ENCODE results near the gene CD99.

The CD99 gene

DNA sequence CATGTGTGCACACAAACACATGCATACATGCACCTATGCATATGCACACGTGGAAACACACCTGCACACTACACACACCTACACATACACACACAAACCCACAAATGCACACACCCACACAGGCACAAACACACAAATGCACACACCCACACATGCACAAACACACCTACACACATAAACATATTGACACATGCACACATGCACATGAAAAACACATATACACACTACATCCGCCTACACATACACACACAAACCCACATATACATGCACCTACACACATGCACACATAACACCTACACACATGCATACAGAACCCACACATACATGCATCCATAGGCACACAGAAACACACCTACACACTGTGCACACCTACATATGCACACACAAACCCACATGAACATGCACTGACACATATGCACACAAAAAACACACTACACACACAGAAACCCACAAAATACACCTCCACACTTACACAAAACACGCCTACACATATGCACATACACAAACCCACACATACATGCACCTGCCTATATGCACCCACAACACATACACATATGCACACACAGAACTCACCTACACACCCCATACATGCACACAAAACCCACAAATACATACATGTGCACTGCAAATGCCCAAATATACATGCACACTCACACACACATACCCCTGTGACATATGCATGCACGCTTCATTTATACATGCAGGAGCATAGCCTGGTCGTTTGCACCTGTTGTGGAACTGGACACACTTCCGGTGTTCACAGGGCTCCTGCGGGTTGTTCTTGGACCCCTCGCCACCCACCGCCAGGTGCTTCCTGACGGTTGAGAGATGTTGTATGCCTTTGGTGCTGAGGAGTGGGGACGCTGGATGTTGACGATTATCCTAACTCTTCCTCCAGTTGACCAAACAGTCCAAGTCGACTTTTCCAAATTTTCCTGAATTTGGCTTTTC lies 22.1 kb downstream of the CD99 start:
- peaks cover 41 to 56% (median 50%) of the 10 kb centered on the region in 3 donors for H3K36me3 ChIP-seq
- no peaks in the 10 kb centered on the region for H3K27me3 ChIP-seq
- peaks cover 0 to 39% (median 16%) of the 10 kb centered on the region in 4 donors for H3K4me1 ChIP-seq
- intact Hi-C loops (cut with DNase I; ENCODE audit: low total_unique reads), result no loop called here
- H3K9me3 ChIP-seq, result no peaks in the 10 kb centered on the region
- no peak for DNase-seq
- TF ChIP-seq, protein P1, sequence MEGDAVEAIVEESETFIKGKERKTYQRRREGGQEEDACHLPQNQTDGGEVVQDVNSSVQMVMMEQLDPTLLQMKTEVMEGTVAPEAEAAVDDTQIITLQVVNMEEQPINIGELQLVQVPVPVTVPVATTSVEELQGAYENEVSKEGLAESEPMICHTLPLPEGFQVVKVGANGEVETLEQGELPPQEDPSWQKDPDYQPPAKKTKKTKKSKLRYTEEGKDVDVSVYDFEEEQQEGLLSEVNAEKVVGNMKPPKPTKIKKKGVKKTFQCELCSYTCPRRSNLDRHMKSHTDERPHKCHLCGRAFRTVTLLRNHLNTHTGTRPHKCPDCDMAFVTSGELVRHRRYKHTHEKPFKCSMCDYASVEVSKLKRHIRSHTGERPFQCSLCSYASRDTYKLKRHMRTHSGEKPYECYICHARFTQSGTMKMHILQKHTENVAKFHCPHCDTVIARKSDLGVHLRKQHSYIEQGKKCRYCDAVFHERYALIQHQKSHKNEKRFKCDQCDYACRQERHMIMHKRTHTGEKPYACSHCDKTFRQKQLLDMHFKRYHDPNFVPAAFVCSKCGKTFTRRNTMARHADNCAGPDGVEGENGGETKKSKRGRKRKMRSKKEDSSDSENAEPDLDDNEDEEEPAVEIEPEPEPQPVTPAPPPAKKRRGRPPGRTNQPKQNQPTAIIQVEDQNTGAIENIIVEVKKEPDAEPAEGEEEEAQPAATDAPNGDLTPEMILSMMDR (IDR thresholded peaks at IDR 0.05), result no peak
- no peak overlapping the region for H3K4me3 ChIP-seq
- no peak overlapping the region for H3K27ac ChIP-seq

DNA sequence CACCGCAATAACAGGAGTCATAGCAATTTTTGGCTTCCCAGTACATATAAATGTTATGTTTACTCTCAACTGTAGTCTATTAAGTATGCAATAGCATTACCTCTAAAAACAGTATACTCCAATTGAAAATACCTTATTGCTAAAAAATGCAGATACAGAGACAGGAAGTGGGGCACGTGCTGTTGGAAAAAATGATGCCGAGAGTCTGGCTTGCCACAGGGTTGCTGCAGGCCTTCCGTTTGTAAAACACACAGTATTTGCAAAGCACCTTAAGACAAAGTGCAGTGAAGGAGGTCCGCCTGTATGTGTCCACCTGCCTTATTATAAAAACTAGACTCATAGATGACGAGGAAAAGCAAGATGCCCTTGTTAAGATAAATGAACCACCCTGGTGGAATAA lies 23.5 kb downstream of the CD99 start:
- peaks cover 55 to 70% (median 64%) of the 10 kb centered on the region in 3 donors for H3K36me3 ChIP-seq
- H3K4me1 ChIP-seq, result peaks cover 0 to 25% (median 8%) of the 10 kb centered on the region in 4 donors
- H3K27ac ChIP-seq, result no peak overlapping the region
- H3K9me3 ChIP-seq, result no peaks in the 10 kb centered on the region
- no peaks in the 10 kb centered on the region for H3K27me3 ChIP-seq
- TF ChIP-seq, protein P1 (IDR thresholded peaks at IDR 0.05), result no peak
- intact Hi-C loops (cut with DNase I; ENCODE audit: low total_unique reads), result no loop called here
- no peak overlapping the region for H3K4me3 ChIP-seq
- DNase-seq, result no peak

DNA sequence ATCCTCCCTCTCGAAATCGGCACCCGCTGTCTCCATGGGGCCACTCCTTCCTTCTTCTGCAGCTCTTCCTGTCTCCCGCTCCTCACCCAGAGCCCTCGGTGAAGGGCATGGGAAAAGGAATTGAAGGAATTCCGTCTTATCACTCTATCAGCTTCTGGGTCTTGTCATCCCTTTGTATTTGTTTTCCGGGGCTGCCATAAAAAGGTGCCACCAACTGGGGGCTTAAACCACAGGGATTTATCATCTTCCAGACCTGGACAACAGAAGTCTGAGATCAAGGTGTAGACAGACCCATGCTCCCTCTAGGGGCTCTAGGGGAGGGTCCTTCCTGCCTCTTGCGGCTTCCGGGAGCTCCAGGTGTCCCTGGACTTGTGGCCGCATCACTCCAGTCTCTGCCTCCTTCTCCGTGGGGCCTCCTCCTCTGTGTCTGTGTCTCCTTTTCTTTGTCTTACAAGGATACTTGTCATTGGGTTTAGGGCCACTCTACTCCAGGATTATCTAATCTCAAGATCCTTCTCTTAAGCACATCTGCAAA lies 24.0 kb downstream of the CD99 start:
- H3K27ac ChIP-seq, result no peak overlapping the region
- intact Hi-C loops (cut with DNase I; ENCODE audit: low total_unique reads), result no loop called here
- TF ChIP-seq, protein P1 (IDR thresholded peaks at IDR 0.05), result no peak
- no peak for DNase-seq
- H3K27me3 ChIP-seq, result no peaks in the 10 kb centered on the region
- no peak overlapping the region for H3K4me3 ChIP-seq
- no peaks in the 10 kb centered on the region for H3K9me3 ChIP-seq
- peaks cover 0 to 19% (median 3%) of the 10 kb centered on the region in 4 donors for H3K4me1 ChIP-seq
- H3K36me3 ChIP-seq, result peaks cover 61 to 76% (median 70%) of the 10 kb centered on the region in 3 donors

DNA sequence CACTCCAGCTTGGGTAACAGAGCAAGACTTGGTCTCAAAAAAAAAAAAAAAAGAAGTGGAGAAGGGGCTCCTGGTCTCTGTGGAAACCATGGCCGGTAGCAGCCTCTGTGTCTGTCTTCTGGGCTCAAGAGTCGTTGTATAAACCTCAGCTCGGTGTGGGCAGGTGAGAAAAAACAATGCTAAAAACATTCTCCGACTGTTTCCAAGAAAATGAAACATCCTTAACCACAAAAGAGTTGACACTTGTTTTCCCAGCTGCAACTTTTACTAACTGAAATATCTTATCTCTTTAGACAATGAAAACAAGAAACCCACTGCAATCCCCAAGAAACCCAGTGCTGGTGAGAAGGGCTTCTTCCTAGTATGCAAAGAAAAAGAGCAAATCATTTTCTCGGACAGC lies 26.2 kb downstream of the CD99 start:
- peaks cover 0 to 6% (median 0%) of the 10 kb centered on the region in 4 donors for H3K4me1 ChIP-seq
- no peak overlapping the region for H3K27ac ChIP-seq
- intact Hi-C loops (cut with DNase I; ENCODE audit: low total_unique reads), result no loop called here
- H3K4me3 ChIP-seq, result no peak overlapping the region
- no peaks in the 10 kb centered on the region for H3K27me3 ChIP-seq
- peak in 1 of 2 donors; percentile 1 for DNase-seq
- peaks cover 78 to 87% (median 87%) of the 10 kb centered on the region in 3 donors for H3K36me3 ChIP-seq
- TF ChIP-seq, protein P1 (IDR thresholded peaks at IDR 0.05), result no peak
- H3K9me3 ChIP-seq, result no peaks in the 10 kb centered on the region

DNA sequence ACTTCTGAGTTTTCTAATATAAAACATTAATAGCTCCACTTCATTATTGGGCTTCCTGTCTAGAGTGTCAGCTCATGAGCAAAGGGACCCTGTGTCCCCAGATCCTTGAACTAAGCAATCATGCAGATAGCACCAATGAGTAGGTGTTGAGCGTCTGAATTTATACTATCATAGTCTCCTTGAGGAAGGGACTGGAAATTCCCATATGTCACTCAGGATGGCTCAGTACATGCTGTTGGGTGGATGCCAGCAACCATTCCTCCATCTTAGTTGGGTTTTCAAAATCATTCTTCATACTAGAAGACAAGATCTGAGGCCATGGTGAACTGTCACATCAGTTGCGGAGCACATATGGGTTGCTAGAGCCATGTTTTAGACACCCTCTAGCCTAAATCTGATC lies 27.7 kb downstream of the CD99 start:
- peaks cover 90 to 93% (median 92%) of the 10 kb centered on the region in 3 donors for H3K36me3 ChIP-seq
- TF ChIP-seq, protein P1 (IDR thresholded peaks at IDR 0.05), result no peak
- intact Hi-C loops (cut with DNase I; ENCODE audit: low total_unique reads), result no loop called here
- H3K4me3 ChIP-seq, result no peak overlapping the region
- H3K9me3 ChIP-seq, result no peaks in the 10 kb centered on the region
- no peaks in the 10 kb centered on the region for H3K27me3 ChIP-seq
- peak in 1 of 2 donors; percentile 32 for DNase-seq
- no peak overlapping the region for H3K27ac ChIP-seq
- peaks cover 0 to 2% (median 0%) of the 10 kb centered on the region in 4 donors for H3K4me1 ChIP-seq
